ENCODE results near the gene ACOXL.

DNA sequence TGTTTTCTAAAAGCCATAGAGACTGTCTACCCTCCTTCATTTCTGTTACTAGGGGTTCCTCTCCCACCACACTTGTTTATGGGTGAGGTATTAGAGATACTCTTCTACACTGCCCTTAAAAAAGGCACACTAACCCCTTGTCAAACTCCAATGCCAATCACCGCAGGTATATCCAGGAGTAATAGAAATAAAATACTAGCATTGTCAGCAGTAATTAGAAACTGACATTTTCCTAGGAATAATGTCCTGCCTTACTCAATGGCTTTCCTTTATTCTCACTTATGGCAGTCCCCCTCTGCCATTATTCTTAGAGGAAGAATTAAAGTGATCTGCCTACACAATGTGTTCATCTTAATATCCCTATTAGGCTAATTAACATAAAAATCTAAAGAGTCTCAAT is 49.5 kb upstream of the ACOXL start:
- TF ChIP-seq POLR2A (IDR thresholded peaks at IDR 0.05; ENCODE audit: low read length) (no peak), GATA1 (IDR thresholded peaks at IDR 0.05; ENCODE audit: low read depth, low read length) (no peak)

Measured in erythroblast (primary cell).